Duodenal mucosa (tissue), 2 donors: ENCODE data around the gene OR6J1.
"Not testable (repeated sequence)": the region's sequence is repeated elsewhere in the genome, so short reads cannot be mapped to it uniquely, and the experiment has no call there.

Source experiments
- H3K27ac ChIP-seq: one replicate; pipeline ENCODE4 v1.7.0; 2013; ENCODE audit warnings: low read depth, low read length
- H3K27me3 ChIP-seq, 2 donors: one replicate each; pipeline ENCODE4 v1.7.0; 2013; ENCODE audit warnings: low read length in 2 of 2, control low read depth in 1 of 2; ENCODE audit not compliant: insufficient read depth in 2 of 2, control insufficient read depth in 1 of 2
- H3K36me3 ChIP-seq, 2 donors: one replicate each; pipeline ENCODE4 v1.7.0; 2013; ENCODE audit warnings: low read length in 2 of 2, control low read depth in 1 of 2; ENCODE audit not compliant: insufficient read depth in 2 of 2, control insufficient read depth in 1 of 2
- H3K4me1 ChIP-seq, 2 donors: one replicate each; pipeline ENCODE4 v1.7.0; 2013; ENCODE audit warnings: low read length in 2 of 2, control low read depth in 1 of 2; ENCODE audit not compliant: insufficient read depth in 2 of 2, control insufficient read depth in 1 of 2
- H3K4me3 ChIP-seq, 2 donors: one replicate each; pipeline ENCODE4 v1.7.0; 2013; ENCODE audit warnings: low read length in 2 of 2, low read depth in 1 of 2
- H3K9ac ChIP-seq, 2 donors: one replicate each; pipeline ENCODE4 v1.7.0; 2013; ENCODE audit warnings: low read length in 2 of 2, low read depth in 1 of 2
- H3K9me3 ChIP-seq, 2 donors: one replicate each; pipeline ENCODE4 v1.7.0; 2013; ENCODE audit warnings: low read length in 2 of 2, control low read depth in 1 of 2; ENCODE audit not compliant: control insufficient read depth in 1 of 2

Gene OR6J1

DNA sequence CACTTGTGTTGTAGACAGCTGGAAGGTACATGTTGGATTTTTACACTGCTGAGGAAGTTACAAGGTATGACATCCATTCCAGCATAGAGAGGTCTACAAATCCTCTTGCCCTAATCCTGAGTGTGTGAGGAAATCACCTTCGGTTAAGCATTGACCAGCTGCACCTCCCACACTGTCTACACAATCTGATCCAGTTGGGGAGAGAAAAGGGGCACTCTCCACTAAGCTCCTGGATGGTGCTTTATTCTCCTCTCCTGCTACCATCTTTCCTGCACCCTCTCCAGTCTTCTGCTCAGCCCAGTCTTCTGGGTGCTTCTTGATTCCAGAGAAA, at the start of gene OR6J1:
Gene OR6J1, minus strand, starts transcription at position 48 of the 331 bp plus-strand sequence. CDS start 9,541 bp downstream, outside the sequence.
- Histone ChIP-seq H3K27ac (no peak within 1 kb of the TSS), H3K27me3 (no peaks in the 10 kb centered on the region), H3K9ac (no peak within 1 kb of the TSS), H3K4me1 (peaks cover 0 to 7% of the 10 kb centered on the region in 2 donors), H3K9me3 (no peaks in the 10 kb centered on the region), H3K36me3 (no peaks in the 10 kb centered on the region), H3K4me3 (no peak within 1 kb of the TSS)

DNA sequence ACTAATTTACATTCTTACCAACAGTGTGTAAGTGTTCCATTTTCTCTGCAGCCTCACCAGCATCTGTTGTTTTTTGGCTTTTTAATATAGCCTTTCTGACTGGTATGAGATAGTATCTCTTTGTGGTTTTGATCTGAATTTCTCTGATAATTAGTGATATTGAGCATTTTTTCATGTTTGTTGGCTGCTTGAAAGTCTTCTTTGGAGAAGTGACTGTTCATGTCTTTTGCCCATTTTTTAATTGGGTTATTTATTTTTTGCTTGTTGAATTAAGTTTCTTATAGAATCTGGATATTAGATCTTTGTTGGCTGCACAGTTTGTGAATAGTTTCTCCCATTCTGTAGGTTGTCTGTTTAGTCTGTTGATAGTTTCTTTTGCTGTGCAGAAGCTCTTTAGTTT, 48.0 kb upstream of the OR6J1 start:
- Histone ChIP-seq H3K27ac (no peak overlapping the region), H3K4me3 (no peak overlapping the region), H3K4me1 (peaks cover 5 to 9% of the 10 kb centered on the region in 2 donors), H3K9ac (no peak overlapping the region), H3K27me3 (no peaks in the 10 kb centered on the region), H3K36me3 (no peaks in the 10 kb centered on the region), H3K9me3 (peaks cover 5 to 6% of the 10 kb centered on the region in 2 donors)

DNA sequence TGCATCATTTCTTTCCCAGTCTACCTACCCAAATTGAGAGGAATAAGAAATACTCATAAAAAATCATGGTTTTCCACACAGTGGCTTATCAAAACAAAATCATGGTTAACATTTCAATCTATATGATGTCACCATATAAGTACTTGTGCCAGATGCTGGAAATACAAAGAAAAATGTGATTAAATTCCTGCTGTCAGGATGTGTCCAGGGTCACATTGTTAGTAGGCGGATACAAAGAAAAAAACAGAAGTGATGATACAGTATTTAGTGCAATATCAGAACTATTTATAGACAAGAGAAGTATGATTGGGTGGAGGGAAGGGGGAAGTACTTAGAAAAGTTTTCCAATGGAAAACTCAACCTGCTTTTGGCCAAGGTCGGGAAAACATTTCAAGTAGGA, 47.0 kb upstream of the OR6J1 start:
- Histone ChIP-seq H3K9me3 (peaks cover 5 to 6% of the 10 kb centered on the region in 2 donors), H3K4me1 (peaks cover 5 to 9% of the 10 kb centered on the region in 2 donors), H3K9ac (no peak overlapping the region), H3K27ac (no peak overlapping the region), H3K27me3 (no peaks in the 10 kb centered on the region), H3K36me3 (no peaks in the 10 kb centered on the region), H3K4me3 (no peak overlapping the region)

DNA sequence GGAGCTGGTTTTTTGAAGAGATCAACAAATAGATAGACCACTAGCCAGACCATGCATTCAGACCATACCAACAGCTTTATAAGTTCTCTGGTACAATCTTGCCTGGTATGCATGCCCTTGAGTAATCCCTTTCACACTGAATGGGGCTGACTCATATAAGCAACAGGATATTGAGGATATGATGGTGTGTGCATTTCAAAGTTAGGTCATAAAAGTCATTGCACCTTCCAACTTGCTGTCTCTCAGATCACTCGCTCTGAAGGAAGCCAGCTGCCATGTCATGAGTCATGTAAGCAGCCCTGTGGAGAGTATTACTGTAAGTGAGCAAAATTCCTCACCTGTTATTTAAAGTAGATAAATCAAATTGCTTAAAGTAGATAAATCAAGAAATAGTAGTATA, 45.0 kb upstream of the OR6J1 start:
- no peaks in the 10 kb centered on the region for H3K27me3 ChIP-seq
- H3K9ac ChIP-seq, result no peak overlapping the region
- no peak overlapping the region for H3K27ac ChIP-seq
- peaks cover 5 to 6% of the 10 kb centered on the region in 2 donors for H3K9me3 ChIP-seq
- peaks cover 5 to 9% of the 10 kb centered on the region in 2 donors for H3K4me1 ChIP-seq
- H3K36me3 ChIP-seq, result no peaks in the 10 kb centered on the region
- no peak overlapping the region for H3K4me3 ChIP-seq

DNA sequence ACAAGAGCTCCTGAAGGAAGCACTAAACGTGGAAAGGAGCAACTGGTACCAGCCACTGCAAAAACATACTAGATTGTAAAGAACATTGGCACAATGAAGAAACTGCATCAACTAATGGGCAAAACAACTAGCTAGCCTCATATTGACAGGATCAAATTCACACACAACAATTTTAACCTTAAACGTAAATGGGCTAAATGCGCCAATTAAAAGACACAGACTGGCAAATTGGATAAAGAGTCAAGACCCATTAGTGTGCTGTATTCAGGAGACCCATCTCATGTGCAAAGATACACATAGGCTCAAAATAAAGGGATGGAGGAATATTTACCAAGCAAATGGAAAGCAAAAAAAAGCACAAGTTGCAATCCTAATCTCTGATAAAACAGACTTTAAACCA, 43.8 kb upstream of the OR6J1 start:
- H3K36me3 ChIP-seq, H3K27ac ChIP-seq, H3K27me3 ChIP-seq, H3K4me1 ChIP-seq, H3K4me3 ChIP-seq, H3K9ac ChIP-seq, H3K9me3 ChIP-seq: not testable (repeated sequence)

- H3K27ac ChIP-seq, H3K36me3 ChIP-seq, H3K4me1 ChIP-seq, H3K9ac ChIP-seq, H3K4me3 ChIP-seq, H3K9me3 ChIP-seq, H3K27me3 ChIP-seq: not testable (repeated sequence)
Measured at GRCh38 chr14:22686176-22686611, 42.0 kb upstream of the OR6J1 start.

DNA sequence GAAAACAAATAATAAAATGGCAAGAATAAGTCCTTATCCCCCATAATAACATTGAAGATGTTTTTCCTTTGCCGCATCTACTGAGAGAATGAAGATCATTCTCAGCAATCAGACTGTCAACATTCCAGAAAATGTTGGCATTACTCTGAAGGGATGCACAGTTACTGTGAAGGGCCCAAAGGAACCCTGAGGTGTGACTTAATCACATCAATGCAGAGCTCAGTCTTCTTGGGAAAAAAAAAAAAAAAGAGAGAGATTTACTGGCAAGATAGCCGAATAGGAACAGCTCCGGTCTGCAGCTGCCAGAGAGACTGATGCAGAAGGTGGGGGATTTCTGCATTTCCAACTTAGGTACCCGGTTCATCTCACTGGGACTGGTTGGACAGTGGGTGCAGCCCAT, 41.3 kb upstream of the OR6J1 start:
- Histone ChIP-seq H3K4me3 (no peak overlapping the region), H3K4me1 (peaks cover 3 to 5% of the 10 kb centered on the region in 2 donors), H3K27ac (no peak overlapping the region), H3K27me3 (no peaks in the 10 kb centered on the region), H3K9ac (no peak overlapping the region), H3K9me3 (peaks cover 0 to 2% of the 10 kb centered on the region in 2 donors), H3K36me3 (no peaks in the 10 kb centered on the region)

DNA sequence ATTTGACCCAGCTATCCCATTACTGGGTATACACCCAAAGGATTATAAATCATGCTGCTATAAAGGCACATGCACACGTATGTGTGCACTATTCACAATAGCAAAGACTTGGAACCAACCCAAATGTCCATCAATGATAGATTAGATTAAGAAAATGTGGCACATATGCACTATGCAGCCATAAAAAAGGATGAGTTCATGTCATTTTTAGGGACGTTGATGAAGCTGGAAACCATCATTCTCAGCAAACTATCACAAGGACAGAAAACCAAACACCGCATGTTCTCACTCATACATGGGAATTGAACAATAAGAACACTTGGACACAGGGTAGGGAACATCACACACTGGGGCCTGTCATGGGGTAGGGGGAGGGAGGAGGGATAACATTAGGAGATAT, 39.3 kb upstream of the OR6J1 start:
- not testable (repeated sequence) for H3K27ac ChIP-seq, H3K4me3 ChIP-seq, H3K9ac ChIP-seq, H3K36me3 ChIP-seq, H3K4me1 ChIP-seq, H3K27me3 ChIP-seq, H3K9me3 ChIP-seq

DNA sequence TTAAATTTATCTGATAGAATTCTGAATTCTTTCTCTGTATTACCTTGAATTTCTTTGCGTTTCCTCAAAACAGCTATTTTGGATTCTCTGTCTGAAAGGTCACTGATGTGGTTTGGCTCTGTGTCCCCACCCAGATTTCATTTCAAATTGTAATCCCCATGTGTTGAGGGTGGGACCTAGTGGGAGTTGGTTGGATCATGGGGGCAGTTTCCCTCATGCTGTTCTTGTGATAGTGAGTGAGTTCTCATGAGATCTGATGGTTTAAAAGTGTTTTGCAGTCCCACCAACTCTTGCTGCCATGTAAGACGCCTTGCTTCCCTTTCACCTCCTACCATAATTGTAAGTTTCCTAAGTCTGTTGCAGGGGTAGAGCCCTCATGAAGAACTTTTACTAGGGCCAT, 34.1 kb upstream of the OR6J1 start:
- Histone ChIP-seq H3K9me3 (no peaks in the 10 kb centered on the region), H3K4me3 (no peak overlapping the region), H3K27ac (no peak overlapping the region), H3K27me3 (no peaks in the 10 kb centered on the region), H3K9ac (no peak overlapping the region), H3K4me1 (no peaks in the 10 kb centered on the region), H3K36me3 (no peaks in the 10 kb centered on the region)

DNA sequence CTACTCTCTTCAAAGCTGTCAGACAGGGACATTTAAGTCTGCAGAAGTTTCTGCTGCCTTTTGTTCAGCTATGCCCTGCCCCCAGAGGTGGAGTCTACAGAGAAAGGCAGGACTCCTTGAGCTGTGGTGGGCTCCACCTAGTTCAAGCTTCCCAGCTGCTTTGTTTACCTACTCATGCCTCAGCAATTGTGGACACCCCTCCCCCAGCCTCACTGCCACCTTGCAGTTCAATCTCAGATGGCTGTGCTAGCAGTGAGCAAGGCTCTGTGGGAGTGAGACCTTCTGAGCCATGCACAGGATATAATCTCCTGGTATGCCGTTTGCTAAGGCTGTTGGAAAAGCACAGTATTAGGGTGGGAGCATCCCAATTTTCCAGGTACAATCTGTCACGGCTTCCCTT, 33.4 kb upstream of the OR6J1 start:
- not testable (repeated sequence) for H3K4me1 ChIP-seq, H3K4me3 ChIP-seq, H3K27ac ChIP-seq, H3K27me3 ChIP-seq, H3K9ac ChIP-seq, H3K36me3 ChIP-seq, H3K9me3 ChIP-seq

GRCh38 chr14:22671622-22672021, 27.5 kb upstream of the OR6J1 start:
- no peak overlapping the region for H3K27ac ChIP-seq
- no peaks in the 10 kb centered on the region for H3K36me3 ChIP-seq
- H3K27me3 ChIP-seq, result no peaks in the 10 kb centered on the region
- H3K4me3 ChIP-seq, result no peak overlapping the region
- H3K4me1 ChIP-seq, result peaks cover 7 to 9% of the 10 kb centered on the region in 2 donors
- no peaks in the 10 kb centered on the region for H3K9me3 ChIP-seq
- no peak overlapping the region for H3K9ac ChIP-seq
